BE2C (cell line): ENCODE results near the gene CBX6.

Experiments used
- DNase-seq: peaks from one replicate; pipeline ENCODE4 v3.0.0-alpha.2; 2020
- H3K27me3 ChIP-seq: fragments of 250-450 bp; sonication (Bioruptor Pico); 2 replicates; pipeline ENCODE4 v1.5.1; 2020; ENCODE audit warnings: mild to moderate bottlenecking
- H3K36me3 ChIP-seq: fragments of 250-450 bp; sonication (Bioruptor Pico); 2 replicates; pipeline ENCODE4 v1.5.1; 2020; ENCODE audit warnings: mild to moderate bottlenecking
- H3K4me1 ChIP-seq: fragments of 250-450 bp; sonication (Bioruptor Pico); 2 replicates; pipeline ENCODE4 v1.5.1; 2020
- H3K4me3 ChIP-seq: 2 replicates; pipeline ENCODE4 v1.5.1; 2011; ENCODE audit warnings: low read depth, low read length
- H3K9me3 ChIP-seq: fragments of 250-450 bp; sonication (Bioruptor Pico); 2 replicates; pipeline ENCODE4 v1.5.1; 2020
- TF ChIP-seq, protein P1 (sequence below): IDR thresholded peaks from 2 replicates; pipeline ENCODE4 v1.5.1; 2012; ENCODE audit warnings: mild to moderate bottlenecking, low read depth, low read length

The CBX6 gene

GRCh38 chr22:38886333-38886732, 14.3 kb upstream of the CBX6 start:
- TF ChIP-seq, protein P1, sequence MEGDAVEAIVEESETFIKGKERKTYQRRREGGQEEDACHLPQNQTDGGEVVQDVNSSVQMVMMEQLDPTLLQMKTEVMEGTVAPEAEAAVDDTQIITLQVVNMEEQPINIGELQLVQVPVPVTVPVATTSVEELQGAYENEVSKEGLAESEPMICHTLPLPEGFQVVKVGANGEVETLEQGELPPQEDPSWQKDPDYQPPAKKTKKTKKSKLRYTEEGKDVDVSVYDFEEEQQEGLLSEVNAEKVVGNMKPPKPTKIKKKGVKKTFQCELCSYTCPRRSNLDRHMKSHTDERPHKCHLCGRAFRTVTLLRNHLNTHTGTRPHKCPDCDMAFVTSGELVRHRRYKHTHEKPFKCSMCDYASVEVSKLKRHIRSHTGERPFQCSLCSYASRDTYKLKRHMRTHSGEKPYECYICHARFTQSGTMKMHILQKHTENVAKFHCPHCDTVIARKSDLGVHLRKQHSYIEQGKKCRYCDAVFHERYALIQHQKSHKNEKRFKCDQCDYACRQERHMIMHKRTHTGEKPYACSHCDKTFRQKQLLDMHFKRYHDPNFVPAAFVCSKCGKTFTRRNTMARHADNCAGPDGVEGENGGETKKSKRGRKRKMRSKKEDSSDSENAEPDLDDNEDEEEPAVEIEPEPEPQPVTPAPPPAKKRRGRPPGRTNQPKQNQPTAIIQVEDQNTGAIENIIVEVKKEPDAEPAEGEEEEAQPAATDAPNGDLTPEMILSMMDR, result no peak
- Histone ChIP-seq H3K9me3 (no peaks in the 10 kb centered on the region), H3K4me1 (no peaks in the 10 kb centered on the region), H3K27me3 (no peaks in the 10 kb centered on the region), H3K4me3 (no peak overlapping the region), H3K36me3 (no peaks in the 10 kb centered on the region)
- no peak for DNase-seq

- H3K36me3 ChIP-seq, result no peaks in the 10 kb centered on the region
- TF ChIP-seq, protein P1, result no peak
- no peaks in the 10 kb centered on the region for H3K9me3 ChIP-seq
- DNase-seq, result no peak
- no peaks in the 10 kb centered on the region for H3K27me3 ChIP-seq
- no peaks in the 10 kb centered on the region for H3K4me1 ChIP-seq
- H3K4me3 ChIP-seq, result no peak overlapping the region
Observed at GRCh38 chr22:38882972-38883622, 11.1 kb upstream of the CBX6 start.

DNA sequence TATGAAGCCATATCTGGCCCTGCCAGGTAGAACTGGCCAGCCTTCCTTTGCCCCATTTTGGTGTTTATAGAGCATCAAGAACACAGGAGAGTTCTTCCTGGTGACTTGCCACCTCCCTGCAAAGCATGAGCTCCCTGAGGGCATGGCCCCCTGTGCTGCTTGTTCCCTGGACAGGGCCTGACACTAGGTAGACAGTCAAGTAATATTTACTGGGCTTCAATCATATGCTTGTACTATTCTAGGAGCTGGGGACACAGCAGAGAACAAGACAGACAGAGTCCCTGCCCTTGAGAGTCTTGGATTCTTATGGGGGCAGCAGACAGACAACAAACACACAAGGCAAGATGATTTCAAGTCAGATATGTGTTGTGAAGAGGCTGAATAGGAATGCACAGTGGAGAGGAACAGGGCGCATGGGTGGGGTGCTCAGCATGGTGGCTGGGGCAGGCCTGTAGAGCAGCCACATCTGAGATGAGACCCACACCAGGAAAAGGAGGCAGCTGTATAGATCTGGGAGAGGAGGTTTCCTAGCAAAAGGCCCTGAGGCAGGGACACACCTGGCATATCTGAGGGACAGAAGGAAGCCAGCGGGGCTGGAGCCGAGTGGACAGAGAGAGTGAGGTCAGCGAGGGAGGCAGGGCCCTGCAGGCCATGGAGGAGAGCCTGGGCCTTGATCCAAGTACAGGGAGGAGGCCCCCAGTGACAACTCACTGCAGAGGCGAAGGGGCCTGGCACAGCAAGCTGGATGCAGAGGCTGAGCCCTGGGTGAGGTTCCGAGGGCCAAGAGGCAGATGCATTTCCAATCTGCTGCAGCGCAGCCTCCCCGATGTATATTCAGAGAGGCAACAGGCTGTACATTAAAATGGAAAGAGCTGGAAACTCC, 10.2 kb upstream of the CBX6 start:
- TF ChIP-seq, protein P1, result no peak
- Histone ChIP-seq H3K36me3 (no peaks in the 10 kb centered on the region), H3K4me1 (no peaks in the 10 kb centered on the region), H3K9me3 (no peaks in the 10 kb centered on the region), H3K27me3 (no peaks in the 10 kb centered on the region), H3K4me3 (no peak overlapping the region)
- no peak for DNase-seq

- Histone ChIP-seq H3K9me3 (no peaks in the 10 kb centered on the region), H3K27me3 (no peaks in the 10 kb centered on the region), H3K4me1 (no peaks in the 10 kb centered on the region), H3K4me3 (no peak overlapping the region), H3K36me3 (no peaks in the 10 kb centered on the region)
- TF ChIP-seq, protein P1, result no peak
- no peak for DNase-seq
Observed at GRCh38 chr22:38881464-38881871, 9.5 kb upstream of the CBX6 start.

- Histone ChIP-seq H3K36me3 (no peaks in the 10 kb centered on the region), H3K9me3 (no peaks in the 10 kb centered on the region), H3K4me1 (no peaks in the 10 kb centered on the region), H3K27me3 (no peaks in the 10 kb centered on the region), H3K4me3 (no peak overlapping the region)
- TF ChIP-seq, protein P1, result no peak
- no peak for DNase-seq
Observed at GRCh38 chr22:38879961-38880360, 7.9 kb upstream of the CBX6 start.
